A549 (cell line): ENCODE results near the gene BPI. TPM values are rescaled to one million over a fixed set of nuclear protein-coding genes. Genes with fewer than 3 reads are reported as not detected.

ENCODE experiments used
- ATAC-seq, 2 experiments: fragments of 200-7000 bp in 1 of 2; fragments of >200 bp in 1 of 2; cut with Nextera tagmentation in 1 of 2; cut with Tn5 transposase in 1 of 2; 3 replicates each; pipeline versions ENCODE4 v1.8.0 to v1.9.1; 2018 to 2020; ENCODE audit warnings: mild to moderate bottlenecking in 1 of 2, moderate library complexity in 1 of 2
- CTCF ChIA-PET: fragments of 300-600 bp; sonication (Branson Sonifier 250); formaldehyde crosslinking; extraction: SDS; loops from one replicate; lab custom pipeline; 2021; ENCODE audit warnings: antibody characterized with exemption, inconsistent platforms; lab: Yijun Ruan, JAX
- POLR2A ChIA-PET: fragments of 350-600 bp; formaldehyde crosslinking; extraction: SDS; loops from one replicate; lab custom pipeline; 2021; ENCODE audit warnings: antibody characterized with exemption, inconsistent platforms; lab: Yijun Ruan, JAX
- DNase-seq, 2 experiments: peaks; one replicate each; pipeline versions ENCODE4 v3.0.0 to v3.0.0-alpha.2; 2011 to 2016; ENCODE audit warnings: low read depth in 1 of 2, low spot score in 1 of 2
- FAIRE-seq: peaks from 2 replicates; lab custom pipeline; 2011; peaks lifted over from hg19 to GRCh38; lab: Jason Lieb, UNC
- H3K27ac ChIP-seq, 2 experiments: fragments of >200 bp; sonication (Bioruptor Twin); formaldehyde crosslinking; 3 replicates each; pipeline ENCODE4 v1.5.1; 2016 to 2017
- H3K4me1 ChIP-seq: fragments of >200 bp; sonication (Bioruptor Twin); formaldehyde crosslinking; 3 replicates; pipeline ENCODE4 v1.6.1; 2016
- H3K4me2 ChIP-seq: fragments of >200 bp; sonication (Bioruptor Twin); formaldehyde crosslinking; 3 replicates; pipeline ENCODE4 v1.6.1; 2016
- H3K4me3 ChIP-seq: fragments of >200 bp; sonication (Bioruptor Twin); formaldehyde crosslinking; 3 replicates; pipeline ENCODE4 v1.5.1; 2016
- H3K9me3 ChIP-seq: fragments of >200 bp; sonication (Bioruptor Twin); formaldehyde crosslinking; 3 replicates; pipeline ENCODE4 v1.6.1; 2016
- ATOH8 ChIP-seq: fragments of 250-450 bp; sonication (Bioruptor Pico); IDR thresholded peaks from 2 replicates; pipeline ENCODE4 v1.5.0; 2020; ENCODE audit warnings: low read depth, mild to moderate bottlenecking, moderate library complexity
- BCL3 ChIP-seq: fragments of >200 bp; sonication (Bioruptor Twin); formaldehyde crosslinking; IDR thresholded peaks from 3 replicates; pipeline ENCODE4 v1.6.1; 2016
- BHLHE40 ChIP-seq: IDR thresholded peaks from 2 replicates; pipeline ENCODE4 v1.6.1; 2012; ENCODE audit warnings: low read depth, low read length, inconsistent platforms
- CBX2 ChIP-seq: fragments of 200-600 bp; sonication (generic); IDR thresholded peaks from 2 replicates; pipeline ENCODE4 v1.6.1; 2016; ENCODE audit warnings: low read depth, mild to moderate bottlenecking, borderline replicate concordance
- CEBPB ChIP-seq, 2 experiments: fragments of >200 bp in 1 of 2; sonication (Bioruptor Twin) in 1 of 2; formaldehyde crosslinking in 1 of 2; IDR thresholded peaks; 2 replicates each; pipeline ENCODE4 v1.6.1; 2012 to 2016
- CHD2 ChIP-seq: fragments of 150-350 bp; IDR thresholded peaks from 2 replicates; pipeline ENCODE4 v1.6.1; 2014; ENCODE audit warnings: low read length; ENCODE audit not compliant: partially characterized antibody
- E2F6 ChIP-seq: IDR thresholded peaks from 2 replicates; pipeline ENCODE4 v1.6.1; 2012; ENCODE audit warnings: low read depth, borderline replicate concordance
- EHF ChIP-seq: fragments of 250-450 bp; sonication (Bioruptor Pico); IDR thresholded peaks from 2 replicates; pipeline ENCODE4 v1.5.0; 2020; ENCODE audit warnings: mild to moderate bottlenecking
- EHMT2 ChIP-seq: fragments of 200-600 bp; sonication (generic); IDR thresholded peaks from 2 replicates; pipeline ENCODE4 v1.6.1; 2016; ENCODE audit warnings: antibody characterized with exemption, low read depth, mild to moderate bottlenecking, moderate library complexity
- ELK1 ChIP-seq: fragments of 150-350 bp; IDR thresholded peaks from 2 replicates; pipeline ENCODE4 v1.6.1; 2014; ENCODE audit warnings: low read depth, mild to moderate bottlenecking, low read length
- ESRRA ChIP-seq: fragments of 150-350 bp; IDR thresholded peaks from 2 replicates; pipeline ENCODE4 v1.6.1; 2014; ENCODE audit warnings: mild to moderate bottlenecking, low read length, borderline replicate concordance
- FOSB ChIP-seq: fragments of 250-450 bp; sonication (Bioruptor Pico); IDR thresholded peaks from 2 replicates; pipeline ENCODE4 v1.5.0; 2020; ENCODE audit warnings: mild to moderate bottlenecking, moderate library complexity
- GATA3 ChIP-seq: IDR thresholded peaks from 2 replicates; pipeline ENCODE4 v1.6.1; 2012; ENCODE audit warnings: borderline replicate concordance
- HEYL ChIP-seq: fragments of 250-450 bp; sonication (Bioruptor Pico); IDR thresholded peaks from 2 replicates; pipeline ENCODE4 v1.8.0; 2021; ENCODE audit warnings: mild to moderate bottlenecking, moderate library complexity
- HOXA7 ChIP-seq: fragments of 250-450 bp; sonication (Bioruptor Pico); IDR thresholded peaks from 2 replicates; pipeline ENCODE4 v1.5.0; 2020; ENCODE audit warnings: mild to moderate bottlenecking, moderate library complexity
- HOXB13 ChIP-seq: fragments of 250-450 bp; sonication (Bioruptor Pico); IDR thresholded peaks from 2 replicates; pipeline ENCODE4 v1.5.0; 2020; ENCODE audit warnings: low read depth, mild to moderate bottlenecking, moderate library complexity
- KDM5A ChIP-seq: fragments of 200-600 bp; sonication (generic); IDR thresholded peaks from 2 replicates; pipeline ENCODE4 v1.6.1; 2016; ENCODE audit warnings: antibody characterized with exemption, mild to moderate bottlenecking
- MAFK ChIP-seq: fragments of 450-650 bp; IDR thresholded peaks from 2 replicates; pipeline ENCODE4 v1.6.1; 2014; ENCODE audit not compliant: partially characterized antibody
- MAX ChIP-seq: IDR thresholded peaks from 2 replicates; pipeline ENCODE4 v1.6.1; 2012
- MAZ ChIP-seq: fragments of 150-350 bp; IDR thresholded peaks from 2 replicates; pipeline ENCODE4 v1.6.1; 2014; ENCODE audit warnings: antibody characterized with exemption, low read depth, low read length, borderline replicate concordance
- NFE2L2 ChIP-seq: fragments of 150-350 bp; conservative IDR thresholded peaks from 2 replicates; pipeline ENCODE4 v1.6.1; 2014; ENCODE audit warnings: low read length
- NPAS2 ChIP-seq: fragments of 250-450 bp; sonication (Bioruptor Pico); IDR thresholded peaks from 2 replicates; pipeline ENCODE4 v1.8.0; 2022; ENCODE audit warnings: mild to moderate bottlenecking, moderate library complexity, borderline replicate concordance
- PHF8 ChIP-seq: fragments of 200-600 bp; sonication (generic); IDR thresholded peaks from 2 replicates; pipeline ENCODE4 v1.6.1; 2016; ENCODE audit warnings: low read depth, mild to moderate bottlenecking, antibody characterized with exemption, moderate library complexity, borderline replicate concordance
- RARB ChIP-seq: fragments of 250-450 bp; sonication (Bioruptor Pico); IDR thresholded peaks from 2 replicates; pipeline ENCODE4 v1.8.0; 2021; ENCODE audit warnings: mild to moderate bottlenecking, moderate library complexity
- RCOR1 ChIP-seq: fragments of 150-350 bp; IDR thresholded peaks from 2 replicates; pipeline ENCODE4 v1.6.1; 2014; ENCODE audit warnings: antibody characterized with exemption, low read length, low read depth
- RNF2 ChIP-seq: fragments of 200-600 bp; sonication (generic); IDR thresholded peaks from 2 replicates; pipeline ENCODE4 v1.6.1; 2016; ENCODE audit warnings: low read depth, mild to moderate bottlenecking, antibody characterized with exemption, moderate library complexity, borderline replicate concordance
- SMC3 ChIP-seq: fragments of >200 bp; sonication (Bioruptor Twin); formaldehyde crosslinking; IDR thresholded peaks from 3 replicates; pipeline ENCODE4 v1.6.1; 2018; ENCODE audit warnings: inconsistent platforms
- TP53 ChIP-seq: fragments of 250-450 bp; sonication (Bioruptor Pico); IDR thresholded peaks from 2 replicates; pipeline ENCODE4 v1.5.0; 2021; ENCODE audit warnings: mild to moderate bottlenecking, moderate library complexity
- USF2 ChIP-seq: fragments of 450-650 bp; IDR thresholded peaks from 2 replicates; pipeline ENCODE4 v1.6.1; 2014; ENCODE audit warnings: antibody characterized with exemption
- ZFP36 ChIP-seq: fragments of 450-650 bp; IDR thresholded peaks from 2 replicates; pipeline ENCODE4 v1.6.1; 2014; ENCODE audit warnings: borderline replicate concordance; ENCODE audit not compliant: partially characterized antibody
- ZNF302 ChIP-seq: fragments of 250-450 bp; sonication (Bioruptor Pico); IDR thresholded peaks from 2 replicates; pipeline ENCODE4 v1.9.0; 2021; ENCODE audit warnings: inconsistent platforms, mild to moderate bottlenecking, moderate library complexity
- WGBS: methylation state at CpG from one replicate; pipeline ENCODE4 v1.1.6; 2017; ENCODE audit errors: missing lambda C conversion rate; 5-methylcytosine and 5-hydroxymethylcytosine counted together
- polyA plus RNA-seq, 4 experiments: library from polyadenylated mRNA; depleted of rRNA in 3 of 4; stranded (reverse); fragments of >200 nt; fragmentation: RNase III in 1 of 4; extraction: RNeasy Plus Mini Kit Qiagen cat#74134 plus additional on column Dnase treatment in 1 of 4; gene quantifications; 2 replicates in 3 of 4; 3 replicates in 1 of 4; pipeline ENCODE4 v1.2.3, GENCODE V29; 2011 to 2017

Gene BPI
- polyA plus RNA-seq, 2 of the 4 experiments (the other 2 are of a cell fraction) = not detected

- no peak overlapping the region for H3K27ac ChIP-seq
- 0 out of 3 replicates have a peak, but pooled peaks cover 3% of the 10 kb centered on the region for H3K9me3 ChIP-seq
- ChIA-PET CTCF (interaction anchor here (0.7 to 2.7 kb wide), 11 partner anchors 10 to 370 kb away, joined by 3 to 10 read pairs (median 3); partner anchors contain the start of gene BPI), POLR2A (no interaction called here)
- no peak overlapping the region for H3K4me2 ChIP-seq
- no peak overlapping the region for H3K4me3 ChIP-seq
- 31% methylated on average over 2 of the region's 2 CpGs for WGBS
- ATAC-seq (no peak), DNase-seq (no peak), FAIRE-seq (no peak)
- TF ChIP-seq CEBPB (IDR thresholded peaks at IDR 0.05) (no peak), RARB (no peak), HOXB13 (CRISPR knock-in tag) (no peak), ATOH8 (CRISPR knock-in tag) (no peak), MAX (no peak), EHMT2 (no peak), USF2 (no peak), SMC3 (no peak), KDM5A (no peak), BHLHE40 (no peak), E2F6 (no peak), ZNF302 (no peak), TP53 (CRISPR knock-in tag) (no peak), FOSB (CRISPR knock-in tag) (no peak), NPAS2 (CRISPR knock-in tag) (no peak), HEYL (CRISPR knock-in tag) (no peak), GATA3 (no peak), ESRRA (no peak), CHD2 (no peak)
- H3K4me1 ChIP-seq = peaks cover 12% of the 10 kb centered on the region
Observed at GRCh38 chr20:38272398-38272797, 31.6 kb upstream of the BPI start.

- no peak for ATAC-seq
- TF ChIP-seq ATOH8 (CRISPR knock-in tag) = no peak
- no peak for TF ChIP-seq RCOR1
- no peak for TF ChIP-seq HOXA7 (CRISPR knock-in tag)
- no peak for TF ChIP-seq RNF2
- no peak for TF ChIP-seq PHF8
- no peak for TF ChIP-seq ZFP36
- no peak for TF ChIP-seq NFE2L2
- TF ChIP-seq MAX = no peak
- TF ChIP-seq BCL3 = no peak
- no peak for TF ChIP-seq MAZ
- TF ChIP-seq ELK1 = no peak
- no peak for TF ChIP-seq MAFK
- TF ChIP-seq HOXB13 (CRISPR knock-in tag) = no peak
- TF ChIP-seq KDM5A = no peak
- TF ChIP-seq CBX2 = no peak
- TF ChIP-seq ESRRA = no peak
- TF ChIP-seq EHF = no peak
- TF ChIP-seq E2F6 = no peak
- TF ChIP-seq, all 56 proteins: peak for 0
- no peak overlapping the region for H3K4me2 ChIP-seq
- H3K9me3 ChIP-seq = 0 out of 3 replicates have a peak, but pooled peaks cover 3% of the 10 kb centered on the region
- peaks cover 12% of the 10 kb centered on the region for H3K4me1 ChIP-seq
- WGBS = 25% methylated on average over 2 of the region's 2 CpGs
- H3K27ac ChIP-seq = no peak overlapping the region
- DNase-seq = no peak
- H3K4me3 ChIP-seq = no peak overlapping the region
- POLR2A ChIA-PET = no interaction called here
- FAIRE-seq = no peak
- CTCF ChIA-PET = interaction anchor here (0.9 to 2.7 kb wide), 7 partner anchors 10 to 371 kb away, joined by 3 to 10 read pairs (median 4); no protein-coding TSS in a partner anchor
Observed at GRCh38 chr20:38272961-38273360, 31.0 kb upstream of the BPI start.
